CD4-positive, alpha-beta T cell treated with Interleukin-12 subunit alpha and Interleukin-12 subunit beta, for 1 hour (primary cell): Measurements from ENCODE around the gene CAMK1D.

Source experiments
- DNase-seq: peaks from one replicate; pipeline ENCODE4 v3.0.0-alpha.2; 2020

CAMK1D gene

GRCh38 chr10:12663863-12664262 lies 314.5 kb downstream of the CAMK1D start:
- no peak for DNase-seq

- no peak for DNase-seq
These were observed 316.2 kb downstream of the CAMK1D start for GRCh38 chr10:12665501-12665900.

GRCh38 chr10:12667052-12667451 lies 317.7 kb downstream of the CAMK1D start:
- DNase-seq, result no peak

GRCh38 chr10:12668634-12669033 lies 319.3 kb downstream of the CAMK1D start:
- DNase-seq, result no peak

- no peak for DNase-seq
These were observed 320.7 kb downstream of the CAMK1D start for GRCh38 chr10:12670004-12670403.

- no peak for DNase-seq
These were observed 325.8 kb downstream of the CAMK1D start for GRCh38 chr10:12675186-12675585.

- no peak for DNase-seq
These were observed 330.3 kb downstream of the CAMK1D start for GRCh38 chr10:12679636-12680035.

GRCh38 chr10:12681252-12681651 lies 331.9 kb downstream of the CAMK1D start:
- DNase-seq, result no peak

- DNase-seq, result no peak
These were observed 335.4 kb downstream of the CAMK1D start for GRCh38 chr10:12684784-12685183.

- DNase-seq, result no peak
These were observed 336.1 kb downstream of the CAMK1D start for GRCh38 chr10:12685261-12686058.

- DNase-seq, result no peak
These were observed 338.6 kb downstream of the CAMK1D start for GRCh38 chr10:12687996-12688395.

- no peak for DNase-seq
These were observed 340.5 kb downstream of the CAMK1D start for GRCh38 chr10:12689893-12690292.

- DNase-seq, result no peak
These were observed 341.3 kb downstream of the CAMK1D start for GRCh38 chr10:12690525-12691126.

GRCh38 chr10:12691596-12691995 lies 342.2 kb downstream of the CAMK1D start:
- no peak for DNase-seq

GRCh38 chr10:12697764-12698163 lies 348.4 kb downstream of the CAMK1D start:
- no peak for DNase-seq

- no peak for DNase-seq
These were observed 349.9 kb downstream of the CAMK1D start for GRCh38 chr10:12699258-12699700.

- no peak for DNase-seq
These were observed 350.6 kb downstream of the CAMK1D start for GRCh38 chr10:12699781-12700556.

GRCh38 chr10:12700557-12700874 lies 351.2 kb downstream of the CAMK1D start:
- no peak for DNase-seq

GRCh38 chr10:12701696-12702095 lies 352.3 kb downstream of the CAMK1D start:
- DNase-seq, result no peak

- DNase-seq, result no peak
These were observed 352.9 kb downstream of the CAMK1D start for GRCh38 chr10:12702215-12702770.

- DNase-seq, result no peak
These were observed 353.8 kb downstream of the CAMK1D start for GRCh38 chr10:12703126-12703525.

- no peak for DNase-seq
These were observed 354.5 kb downstream of the CAMK1D start for GRCh38 chr10:12703813-12704212.

- DNase-seq, result no peak
These were observed 355.1 kb downstream of the CAMK1D start for GRCh38 chr10:12704488-12704887.

GRCh38 chr10:12705943-12706342 lies 356.6 kb downstream of the CAMK1D start:
- no peak for DNase-seq
